Activated effector memory CD4-positive, alpha-beta T cell treated with anti-CD3 and anti-CD28 coated beads, Interleukin-2, amount 50 U/mL, for 16 hours (primary cell): ENCODE results near the gene TRIP12.
"Not testable (repeated sequence)": the region's sequence is repeated elsewhere in the genome, so short reads cannot be mapped to it uniquely, and the experiment has no call there.

Experiments used
- DNase-seq: peaks from one replicate; pipeline ENCODE4 v3.0.0-alpha.2; 2020

The TRIP12 gene

DNA sequence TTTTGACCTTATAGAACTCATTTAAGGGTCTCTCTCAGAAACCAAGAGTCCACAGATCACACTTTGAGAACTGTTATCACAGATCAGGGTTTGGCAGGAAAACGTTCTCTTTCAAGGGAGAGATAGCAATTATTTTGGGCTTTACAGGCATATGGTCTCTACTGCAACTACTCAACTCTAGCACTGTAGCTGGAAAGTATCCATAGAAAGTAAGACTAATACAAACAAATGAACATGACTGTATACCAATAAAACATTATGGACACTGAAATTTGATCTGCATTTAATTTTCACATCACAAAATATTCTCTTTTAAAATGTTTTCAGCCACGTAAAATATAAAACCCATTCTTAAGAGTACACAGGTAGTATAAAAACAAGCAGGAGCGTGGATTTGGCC lies 100.5 kb downstream of the TRIP12 start:
- no peak for DNase-seq

DNA sequence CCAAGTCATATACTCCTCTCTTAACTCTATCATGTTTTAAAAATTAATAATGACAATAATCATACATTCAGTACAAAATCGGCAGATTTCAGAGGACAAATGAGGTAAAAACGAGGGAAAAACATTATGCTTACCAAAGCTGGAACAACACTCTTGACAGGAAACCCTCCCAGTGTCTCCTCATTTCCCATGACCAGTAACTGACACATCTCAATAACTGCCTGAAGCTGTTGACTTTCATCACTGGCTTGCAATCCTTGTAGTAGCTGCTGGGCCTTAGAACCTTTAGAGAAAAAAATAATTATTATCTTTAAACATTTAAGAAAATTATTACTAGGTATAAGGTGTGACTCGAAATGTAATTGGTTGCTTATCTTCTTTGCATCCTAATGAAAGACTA lies 103.6 kb downstream of the TRIP12 start:
- DNase-seq = no peak

GRCh38 chr2:229815858-229816257 lies 106.0 kb downstream of the TRIP12 start:
- DNase-seq = no peak

GRCh38 chr2:229815342-229815741 lies 106.5 kb downstream of the TRIP12 start:
- no peak for DNase-seq

- DNase-seq = no peak
These were observed 111.0 kb downstream of the TRIP12 start for GRCh38 chr2:229810786-229811185.

- DNase-seq = no peak
These were observed 116.2 kb downstream of the TRIP12 start for GRCh38 chr2:229805559-229805958.

GRCh38 chr2:229802785-229803184 lies 119.0 kb downstream of the TRIP12 start:
- no peak for DNase-seq

DNA sequence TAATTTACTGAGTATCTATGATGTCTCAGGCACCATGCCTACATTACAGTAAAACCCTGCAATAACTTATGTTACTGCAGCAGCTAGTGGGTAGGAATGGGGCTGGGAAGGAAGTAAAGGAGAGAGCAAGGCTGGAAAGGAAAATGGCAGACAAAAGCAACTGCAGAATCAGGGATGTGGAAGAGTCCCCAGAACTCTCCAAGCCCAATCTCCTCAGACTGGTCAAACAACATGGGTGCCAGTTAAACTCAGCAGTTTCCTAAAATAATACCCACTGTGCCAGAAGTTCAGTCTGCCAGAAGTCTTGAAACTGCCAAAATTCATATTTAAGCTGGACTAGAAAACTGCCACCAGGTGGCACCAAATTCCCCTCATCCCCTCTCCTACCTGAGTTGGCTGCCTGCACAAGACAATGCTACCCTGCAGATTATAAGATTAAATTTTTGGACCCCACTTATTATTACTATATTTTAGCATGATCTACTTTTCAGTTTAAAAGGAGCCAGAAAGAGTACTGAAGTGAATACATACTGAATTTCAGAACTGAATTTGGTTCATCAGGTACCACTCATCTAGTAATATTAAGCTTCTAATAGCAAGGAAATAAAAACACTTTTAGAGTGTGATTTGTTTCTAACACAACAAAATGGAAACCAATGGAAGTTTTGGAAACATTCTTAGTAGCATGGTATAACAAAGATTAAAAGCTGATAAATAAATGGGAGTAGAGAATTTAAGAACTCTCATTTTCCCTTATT lies 120.6 kb downstream of the TRIP12 start:
- DNase-seq = peak; percentile 86

DNA sequence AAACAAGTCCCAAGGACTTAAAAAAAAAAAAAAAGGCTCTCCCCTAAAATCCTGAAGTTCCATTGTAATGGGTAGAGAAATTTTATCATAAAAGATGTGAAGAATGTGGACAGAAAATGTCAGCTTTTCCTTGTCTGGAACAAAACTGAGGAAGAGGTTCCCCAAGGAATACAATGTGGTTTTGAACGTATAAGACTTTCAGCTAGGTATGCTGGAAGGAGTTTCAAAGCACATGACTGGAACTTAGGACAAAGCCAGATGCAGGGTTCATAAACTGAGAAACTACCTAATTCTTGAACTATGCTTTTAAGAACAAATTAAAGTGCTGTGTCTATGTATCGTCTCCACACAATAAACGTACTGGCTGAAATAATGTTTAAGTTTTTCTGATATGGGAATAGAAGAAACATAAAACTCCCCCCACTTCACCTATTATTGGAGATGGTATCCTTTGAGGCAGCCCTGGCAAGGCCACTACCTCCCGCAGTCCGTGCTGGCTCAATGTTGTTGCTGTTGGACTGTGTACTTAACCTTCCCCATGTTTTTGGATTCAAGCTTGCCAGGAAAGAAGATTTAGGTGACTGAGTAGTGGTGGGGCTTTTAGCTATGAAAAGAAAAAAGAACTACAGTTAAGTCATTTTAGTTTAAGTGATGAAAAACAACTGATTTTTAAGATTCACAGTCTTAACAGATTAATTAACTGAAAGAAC lies 123.2 kb downstream of the TRIP12 start:
- no peak for DNase-seq

GRCh38 chr2:229795058-229795457 lies 126.8 kb downstream of the TRIP12 start:
- no peak for DNase-seq

GRCh38 chr2:229794636-229795035 lies 127.2 kb downstream of the TRIP12 start:
- no peak for DNase-seq

GRCh38 chr2:229786289-229786688 lies 135.5 kb downstream of the TRIP12 start:
- DNase-seq = not testable (repeated sequence)

DNA sequence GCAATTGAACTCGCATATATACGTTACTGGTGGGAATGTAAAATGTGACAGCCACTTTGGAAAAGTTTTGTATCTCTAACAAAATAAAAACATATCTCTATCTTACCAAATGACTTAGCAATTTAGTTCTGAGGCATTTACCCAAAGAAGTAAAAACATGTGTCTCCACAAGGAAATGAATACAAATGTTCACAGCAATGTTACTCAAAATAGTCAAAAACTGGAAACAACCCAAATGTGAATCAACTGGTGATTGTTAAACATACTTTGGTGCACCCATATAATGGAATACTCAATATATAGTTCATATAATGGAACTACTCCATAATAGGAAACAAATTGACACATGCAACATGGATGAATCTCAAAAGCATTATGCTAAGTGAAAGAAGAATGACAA lies 137.0 kb downstream of the TRIP12 start:
- no peak for DNase-seq

GRCh38 chr2:229783108-229783721 lies 138.6 kb downstream of the TRIP12 start:
- DNase-seq = no peak

GRCh38 chr2:229780856-229781773 lies 140.7 kb downstream of the TRIP12 start:
- DNase-seq = no peak

GRCh38 chr2:229779650-229780049 lies 142.2 kb downstream of the TRIP12 start:
- DNase-seq = no peak

- no peak for DNase-seq
These were observed 144.1 kb downstream of the TRIP12 start for GRCh38 chr2:229777716-229778115.

DNA sequence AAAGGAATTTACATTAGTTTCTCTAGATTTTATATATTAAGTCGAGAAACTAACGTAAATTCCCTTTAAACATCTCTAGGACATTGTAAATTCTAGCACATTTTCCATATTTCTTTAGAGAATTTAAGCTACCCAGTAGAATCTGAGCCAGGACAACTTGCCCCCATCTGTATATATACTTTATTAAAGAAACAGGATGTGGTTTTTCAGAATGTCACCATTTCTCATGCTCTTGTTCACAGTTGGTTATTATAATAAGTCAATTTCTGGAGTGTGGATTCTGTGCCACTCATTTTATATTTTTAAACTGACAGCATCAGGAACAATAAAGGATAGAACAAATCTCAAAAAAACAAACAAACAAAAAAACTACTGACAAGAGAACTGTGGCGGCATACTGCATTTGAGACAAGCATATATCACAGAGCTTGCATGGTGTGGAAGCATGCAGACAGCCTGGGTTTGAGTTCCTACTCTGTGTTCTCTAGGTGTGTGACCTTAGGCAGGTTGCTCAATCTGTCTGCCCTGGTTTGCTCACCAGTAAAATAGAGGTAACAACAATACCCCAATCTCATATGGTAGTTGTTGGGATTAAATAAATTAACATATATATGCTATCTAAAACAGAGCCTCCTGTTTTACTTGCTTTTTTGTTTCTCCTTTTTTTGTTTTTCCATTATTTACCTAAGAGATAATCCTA lies 146.0 kb downstream of the TRIP12 start:
- DNase-seq = no peak

GRCh38 chr2:229774237-229774636 lies 147.6 kb downstream of the TRIP12 start:
- no peak for DNase-seq

GRCh38 chr2:229768235-229768634 lies 153.6 kb downstream of the TRIP12 start:
- DNase-seq = no peak

GRCh38 chr2:229765721-229766120 lies 156.1 kb downstream of the TRIP12 start:
- DNase-seq = no peak

DNA sequence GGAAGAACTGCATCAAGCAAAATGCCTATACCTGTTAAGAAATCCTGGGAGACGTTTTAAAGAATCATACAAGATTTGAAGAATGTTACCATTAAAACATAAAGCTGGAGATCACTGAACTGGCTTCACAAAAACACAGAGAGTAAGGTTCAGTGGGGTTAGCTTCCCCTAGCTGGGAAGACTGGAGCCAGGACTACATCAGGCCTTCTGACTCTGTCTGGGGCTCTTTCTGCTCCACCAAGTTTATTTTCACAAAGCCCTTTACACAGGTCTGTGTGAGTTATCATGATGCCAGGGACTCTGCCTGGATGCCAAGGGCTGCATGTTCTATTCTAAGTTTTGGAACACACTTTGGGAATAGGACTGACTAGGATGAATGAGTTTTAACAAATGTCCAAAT lies 160.1 kb downstream of the TRIP12 start:
- DNase-seq = no peak
